Lung (tissue), 12 donors: Measurements from ENCODE around the gene CDK5R2. TPM values are rescaled to one million over a fixed set of nuclear protein-coding genes. Genes with fewer than 3 reads are reported as not detected.

ENCODE experiments used
- ATAC-seq: fragments of 200-7000 bp; cut with Tn5 transposase; one replicate; pipeline ENCODE4 v1.9.1; 2020; ENCODE audit warnings: moderate number of reproducible peaks; ENCODE audit not compliant: insufficient read depth, low FRiP score
- DNase-seq, 3 donors: peaks; one replicate each; pipeline ENCODE4 v3.0.0-alpha.2; 2013 to 2017
- H3K27ac ChIP-seq, 2 donors: one replicate each; pipeline ENCODE4 v1.5.1; 2013; ENCODE audit warnings: mild to moderate bottlenecking in 2 of 2, moderate library complexity in 2 of 2, control low read depth in 1 of 2, inconsistent platforms in 1 of 2, low read depth in 1 of 2, low read length in 1 of 2
- H3K27me3 ChIP-seq, 3 donors: one replicate each; pipeline ENCODE4 v1.5.1; 2013; ENCODE audit warnings: low read length in 2 of 3; ENCODE audit not compliant: control insufficient read depth in 3 of 3, insufficient read depth in 3 of 3
- H3K36me3 ChIP-seq, 4 donors: one replicate each; pipeline ENCODE4 v1.5.1; 2013; ENCODE audit warnings: low read length in 4 of 4, mild to moderate bottlenecking in 1 of 4, moderate library complexity in 1 of 4; ENCODE audit not compliant: control insufficient read depth in 4 of 4, insufficient read depth in 4 of 4
- H3K4me1 ChIP-seq, 5 donors: one replicate each; pipeline ENCODE4 v1.5.1; 2013; ENCODE audit warnings: low read length in 5 of 5, mild to moderate bottlenecking in 2 of 5, moderate library complexity in 1 of 5; ENCODE audit not compliant: control insufficient read depth in 5 of 5, insufficient read depth in 5 of 5
- H3K4me3 ChIP-seq: one replicate; pipeline ENCODE4 v1.5.1; 2013; ENCODE audit warnings: mild to moderate bottlenecking, control low read depth, moderate library complexity
- H3K9ac ChIP-seq, 2 donors: one replicate each; pipeline ENCODE4 v1.5.1; 2013; ENCODE audit warnings: low read length in 2 of 2, control low read depth in 1 of 2; ENCODE audit not compliant: insufficient read depth in 1 of 2
- H3K9me3 ChIP-seq, 4 donors: one replicate each; pipeline ENCODE4 v1.5.1; 2013; ENCODE audit warnings: low read length in 3 of 4, mild to moderate bottlenecking in 1 of 4, moderate library complexity in 1 of 4; ENCODE audit not compliant: control insufficient read depth in 4 of 4, insufficient read depth in 3 of 4
- CTCF ChIP-seq: IDR thresholded peaks from 2 replicates; pipeline ENCODE4 v1.5.1; 2012; ENCODE audit warnings: mild to moderate bottlenecking; ENCODE audit errors: control extremely low read depth, extremely low read depth
- WGBS, 2 donors: extraction: QIAGEN DNeasy Blood & Tissue Kit; methylation state at CpG; one replicate each; pipeline ENCODE4 v1.1.7; 2013; 5-methylcytosine and 5-hydroxymethylcytosine counted together
- polyA plus RNA-seq, 2 donors: library from polyadenylated mRNA; stranded (reverse); fragments of 200-250 nt; gene quantifications; one replicate each; pipeline ENCODE4 v1.2.1, GENCODE V29; 2013
- total RNA-seq, 2 donors: library from RNA; depleted of rRNA in 1 of 2; stranded (reverse); fragments of >200 nt in 1 of 2; gene quantifications; one replicate each; pipeline ENCODE4 v1.2.1, GENCODE V29; 2014 to 2021
- donor health status: control.
- donor health status: control.
- donor health status: Bipolar disorder and iron deficiency.
- donor health status: healthy.
- donor health status: DM: yes; HTN: yes; CAD: no.

The CDK5R2 gene
- total and polyA plus RNA-seq, 4 donors, result 0.03 to 0.17 (median 0.08) TPM; not detected in 1

GRCh38 chr2:218998414-218999002, 39.0 kb downstream of the CDK5R2 start:
- WGBS, 2 donors, result 58 to 64% methylated on average over 12 of the region's 12 CpGs
- H3K4me1 ChIP-seq, result peaks cover 0 to 23% (median 8%) of the 10 kb centered on the region in 5 donors
- ATAC-seq (no peak), DNase-seq (no peak)
- H3K4me3 ChIP-seq, result no peak overlapping the region
- peaks cover 0 to 84% (median 58%) of the 10 kb centered on the region in 3 donors for H3K27me3 ChIP-seq
- no peaks in the 10 kb centered on the region for H3K36me3 ChIP-seq
- TF ChIP-seq CTCF, result no peak
- H3K9me3 ChIP-seq, result no peaks in the 10 kb centered on the region
- no peak overlapping the region for H3K9ac ChIP-seq
- no peak overlapping the region for H3K27ac ChIP-seq

- H3K27me3 ChIP-seq, result peaks cover 0 to 84% (median 58%) of the 10 kb centered on the region in 3 donors
- WGBS, 2 donors, result 46 to 53% methylated on average over 8 to 10 of the region's 10 CpGs
- no peak for TF ChIP-seq CTCF
- no peak overlapping the region for H3K4me3 ChIP-seq
- no peak overlapping the region for H3K9ac ChIP-seq
- H3K27ac ChIP-seq, result no peak overlapping the region
- no peak for ATAC-seq
- peaks cover 0 to 2% (median 0%) of the 10 kb centered on the region in 4 donors for H3K9me3 ChIP-seq
- no peak for DNase-seq
- H3K4me1 ChIP-seq, result peaks cover 0 to 19% (median 4%) of the 10 kb centered on the region in 5 donors
- H3K36me3 ChIP-seq, result no peaks in the 10 kb centered on the region
Measured at GRCh38 chr2:218999021-218999880, 39.8 kb downstream of the CDK5R2 start.

GRCh38 chr2:218999881-219000568, 40.6 kb downstream of the CDK5R2 start:
- 19 to 20% methylated on average over 9 of the region's 9 CpGs for WGBS, 2 donors
- no peak for TF ChIP-seq CTCF
- peaks cover 0 to 2% (median 0%) of the 10 kb centered on the region in 4 donors for H3K9me3 ChIP-seq
- H3K27ac ChIP-seq, result no peak overlapping the region
- H3K27me3 ChIP-seq, result peaks cover 0 to 85% (median 54%) of the 10 kb centered on the region in 3 donors
- no peaks in the 10 kb centered on the region for H3K36me3 ChIP-seq
- H3K4me3 ChIP-seq, result no peak overlapping the region
- no peak overlapping the region for H3K9ac ChIP-seq
- ATAC-seq (no peak), DNase-seq (no peak)
- H3K4me1 ChIP-seq, result peaks cover 0 to 17% (median 4%) of the 10 kb centered on the region in 5 donors
